Activated effector memory CD4-positive, alpha-beta T cell treated with anti-CD3 and anti-CD28 coated beads, Interleukin-2, amount 50 U/mL, for 16 hours (primary cell): ENCODE data around the gene CLMP.
"Not testable (repeated sequence)": the region's sequence is repeated elsewhere in the genome, so short reads cannot be mapped to it uniquely, and the experiment has no call there.

Experiments used
- DNase-seq: peaks from one replicate; pipeline ENCODE4 v3.0.0-alpha.2; 2020

CLMP gene

DNA sequence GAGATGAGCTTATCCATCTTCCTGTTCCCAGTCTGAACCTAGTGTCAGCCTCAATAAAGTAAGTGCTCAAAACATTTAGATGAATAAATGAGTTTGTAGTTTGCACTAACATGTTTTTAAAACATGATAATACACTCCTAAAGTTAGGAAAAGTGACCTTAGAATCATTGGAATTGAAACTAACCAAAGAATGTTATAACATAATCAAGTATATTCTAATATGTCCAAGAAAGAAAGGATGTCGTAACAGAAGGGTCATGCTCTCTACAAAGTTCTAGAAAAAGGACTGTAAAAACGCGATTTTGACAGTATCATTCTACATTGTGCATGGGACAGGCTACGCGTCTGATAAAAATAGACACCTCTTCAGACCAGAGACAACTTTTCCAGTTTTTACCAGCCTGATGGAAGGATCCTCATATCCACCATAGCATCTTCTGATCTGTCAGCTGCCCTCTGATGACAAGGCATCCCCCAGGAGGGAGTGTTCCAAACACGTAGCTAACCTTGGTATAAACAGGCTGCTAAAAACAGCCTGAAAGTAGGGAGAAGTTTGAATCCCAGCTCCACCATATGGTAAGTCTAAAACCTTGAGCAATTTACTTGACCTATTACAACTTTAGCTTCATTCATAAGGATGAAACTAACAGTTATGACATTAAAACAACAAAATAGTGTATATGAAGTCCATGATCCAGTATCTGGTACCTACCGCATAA is 30.2 kb downstream of the CLMP start:
- no peak for DNase-seq

DNA sequence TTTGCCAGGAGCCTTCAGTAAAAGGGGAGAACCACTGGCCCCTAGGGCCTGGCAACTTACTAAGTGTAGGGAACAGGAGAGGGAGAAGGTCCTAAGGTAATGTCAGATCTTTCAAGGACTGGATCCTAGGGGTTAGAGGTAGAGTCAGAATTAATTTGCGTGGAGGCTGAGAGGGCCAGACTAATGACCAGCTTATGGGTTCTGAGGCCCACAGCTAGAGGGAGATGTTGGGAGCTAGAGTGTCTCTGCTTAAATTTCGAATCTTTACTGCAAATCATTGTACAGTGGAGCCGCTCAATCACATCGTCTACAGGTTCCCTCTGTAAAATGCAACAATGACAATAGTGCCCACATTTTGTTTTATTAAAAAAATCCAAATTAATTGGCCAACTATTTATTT is 31.4 kb downstream of the CLMP start:
- no peak for DNase-seq

DNA sequence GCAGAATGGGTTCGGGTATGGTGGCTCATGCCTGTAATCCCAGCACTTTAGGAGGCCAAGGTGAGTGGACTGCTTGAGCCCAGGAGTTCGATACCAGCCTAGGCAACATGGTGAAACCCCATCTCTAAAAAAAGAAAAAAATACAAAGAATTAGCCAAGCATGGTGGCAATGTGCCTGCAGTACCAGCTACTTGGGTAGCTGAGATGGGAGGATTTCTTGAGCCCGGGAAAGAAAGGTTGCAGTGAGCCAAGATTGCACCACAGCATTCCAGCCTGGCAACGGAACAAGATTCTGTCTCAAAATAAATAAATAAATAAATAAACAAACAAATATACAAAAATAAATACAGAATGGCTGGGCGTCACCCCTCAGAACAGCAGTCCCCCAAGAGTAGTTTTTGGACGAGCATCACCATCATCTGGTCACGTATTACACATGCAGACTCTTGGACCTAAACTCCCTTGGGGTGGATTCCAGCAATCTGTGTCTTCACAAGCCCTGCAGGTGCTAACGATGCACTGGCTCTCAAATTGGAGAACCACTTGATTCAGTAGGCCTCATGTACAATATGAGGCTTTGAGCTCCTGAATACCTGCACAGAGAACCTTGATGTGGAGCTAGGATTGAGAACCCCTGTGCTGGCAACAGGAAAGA is 33.5 kb downstream of the CLMP start:
- DNase-seq, result no peak

DNA sequence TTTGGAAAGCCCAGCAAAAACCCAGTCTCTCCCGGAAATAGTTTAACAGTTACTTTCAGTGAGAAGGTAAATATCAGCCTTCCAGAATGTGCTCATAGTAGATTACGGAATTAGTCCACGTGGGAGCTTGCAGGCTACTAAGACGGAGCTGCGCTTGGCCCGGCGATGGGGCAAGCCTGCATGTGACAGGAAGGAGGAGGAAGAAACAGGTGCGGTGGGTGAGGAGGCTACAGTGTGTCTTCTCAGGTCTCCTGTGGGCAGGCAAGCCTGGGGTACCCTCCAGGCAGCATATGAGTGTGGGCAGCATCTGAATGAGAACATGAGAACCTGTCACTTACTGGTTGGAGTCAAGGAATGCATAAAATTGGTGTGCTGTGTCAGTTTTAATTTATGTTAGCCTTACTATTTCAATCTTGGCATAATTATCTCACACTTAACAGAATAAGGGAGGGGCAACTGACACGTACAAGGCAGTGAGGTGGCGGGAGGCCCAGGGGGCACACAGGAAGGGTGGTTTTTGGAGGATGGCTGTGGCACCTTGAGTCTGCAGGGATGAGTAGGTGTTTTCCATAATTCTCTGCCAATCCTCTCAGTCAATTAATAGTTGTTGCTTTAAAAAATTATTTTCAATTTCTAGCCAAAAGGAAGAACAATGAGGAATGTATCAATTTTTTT is 35.7 kb downstream of the CLMP start:
- DNase-seq, result no peak

DNA sequence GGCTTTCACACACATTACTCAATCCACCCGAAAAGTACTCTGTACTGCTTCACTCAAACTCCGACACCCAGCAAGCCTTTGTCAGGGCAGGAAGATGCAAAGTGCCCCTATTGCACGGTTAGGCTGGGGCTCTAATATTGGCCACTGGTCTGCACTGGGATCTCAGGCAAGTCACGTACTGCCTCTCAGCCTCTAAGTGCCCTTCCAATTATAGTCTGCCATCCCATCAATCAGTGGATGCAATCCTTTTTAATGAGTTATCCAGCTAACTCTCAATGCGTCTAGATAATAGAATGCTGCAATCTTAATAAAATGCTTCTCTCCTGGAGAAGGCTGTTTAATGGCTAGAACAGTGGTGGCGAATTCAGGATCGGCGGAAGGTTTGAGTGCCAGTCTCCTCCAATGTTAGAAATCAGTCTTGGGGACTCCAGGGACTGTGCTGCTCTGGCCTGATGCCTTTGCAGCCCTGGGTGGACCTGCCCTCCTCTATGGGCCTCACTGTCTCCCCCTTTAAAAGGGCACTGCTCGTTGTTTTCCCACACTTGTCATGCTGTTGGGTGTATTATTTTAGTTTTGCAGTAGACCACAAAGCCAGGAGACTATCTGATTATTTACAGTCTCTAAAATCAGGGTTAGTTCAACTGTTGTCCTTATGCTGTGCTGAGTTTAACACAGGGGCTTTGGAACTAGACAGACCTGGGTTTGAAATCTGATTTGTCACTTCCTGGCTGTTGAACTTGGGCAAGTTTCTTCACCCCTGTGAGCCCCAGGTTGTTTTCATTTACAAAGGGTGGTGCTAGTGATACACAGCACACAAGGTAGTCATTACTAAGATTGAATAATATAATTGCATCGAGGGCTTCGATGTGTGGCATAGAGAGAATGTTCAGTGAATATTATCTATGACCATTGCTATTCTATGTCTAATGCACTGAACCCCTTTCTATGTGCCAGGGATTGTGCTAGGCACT is 36.7 kb downstream of the CLMP start:
- no peak for DNase-seq

DNA sequence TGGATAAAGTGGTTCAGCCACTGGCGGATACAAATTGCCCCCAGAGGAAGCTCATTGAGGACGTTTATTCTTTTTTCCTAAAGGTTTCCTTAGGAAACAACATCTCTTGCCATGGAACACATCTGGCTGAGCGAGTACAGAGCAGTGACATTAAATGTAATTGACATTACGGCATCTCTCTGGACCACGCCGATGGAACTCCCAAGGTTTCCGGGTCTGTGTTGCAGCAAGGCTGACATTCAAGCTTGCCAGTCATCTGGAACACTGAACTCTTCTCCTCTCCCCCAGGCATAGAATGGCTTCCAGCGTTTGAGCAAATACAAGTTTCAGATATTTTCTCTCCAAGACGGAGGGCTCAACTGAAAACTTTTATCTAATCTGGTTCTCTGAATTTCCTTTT is 42.1 kb downstream of the CLMP start:
- DNase-seq, result no peak

DNA sequence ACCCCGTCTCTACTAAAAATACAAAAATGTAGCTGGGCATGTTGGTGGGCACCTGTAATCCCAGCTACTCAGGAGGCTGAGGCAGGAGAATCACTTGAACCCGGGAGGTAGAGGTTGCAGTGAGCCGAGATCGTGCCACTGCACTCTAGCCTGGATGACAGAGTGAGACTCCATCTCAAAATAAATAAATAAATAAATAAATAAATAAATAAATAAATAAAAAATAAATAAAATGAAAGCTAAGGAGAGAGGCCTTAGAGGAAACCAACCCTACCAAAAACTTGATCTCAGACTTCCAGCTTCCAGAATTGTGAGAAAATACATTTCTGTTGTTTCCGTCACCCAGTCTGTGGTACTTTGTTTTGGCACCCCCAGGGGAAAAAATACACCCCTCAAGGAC is 42.7 kb downstream of the CLMP start:
- DNase-seq, result not testable (repeated sequence)

DNA sequence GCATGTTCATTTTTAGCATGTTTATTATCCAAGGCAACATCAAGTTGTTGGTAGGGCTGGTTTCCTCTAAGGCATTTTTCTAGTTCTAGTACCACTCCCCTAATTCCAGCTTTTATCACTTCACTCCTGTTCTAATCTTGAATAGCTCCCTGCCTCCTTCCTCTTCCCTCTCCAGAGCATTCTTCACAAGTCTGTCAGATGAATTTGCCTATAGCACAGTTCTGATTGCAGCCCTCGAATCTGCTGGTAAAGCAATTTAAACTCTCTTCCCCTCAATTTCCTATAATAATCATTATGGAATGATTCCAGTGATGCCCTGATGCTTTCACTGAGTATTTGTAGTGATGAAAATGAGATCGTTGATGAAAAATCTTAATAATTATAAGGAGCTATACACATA is 43.3 kb downstream of the CLMP start:
- DNase-seq, result no peak

DNA sequence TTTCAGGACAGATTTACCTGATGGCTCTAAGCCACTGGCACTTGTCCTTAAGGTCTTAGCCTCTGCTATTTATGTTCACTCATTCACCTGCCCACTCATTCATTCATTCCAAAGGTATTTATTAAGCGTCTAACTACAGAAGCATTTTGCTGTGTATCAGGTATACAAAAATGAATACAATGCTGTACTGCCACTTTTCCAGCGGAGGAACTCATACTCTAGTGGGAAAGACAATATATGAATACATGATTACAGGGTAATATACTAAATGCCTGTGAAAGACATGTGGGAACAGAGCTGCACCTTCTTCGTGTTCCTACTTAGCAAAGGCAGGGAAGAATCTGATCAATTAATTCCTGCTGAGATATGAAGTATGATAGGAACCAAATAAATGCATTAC is 43.7 kb downstream of the CLMP start:
- no peak for DNase-seq

DNA sequence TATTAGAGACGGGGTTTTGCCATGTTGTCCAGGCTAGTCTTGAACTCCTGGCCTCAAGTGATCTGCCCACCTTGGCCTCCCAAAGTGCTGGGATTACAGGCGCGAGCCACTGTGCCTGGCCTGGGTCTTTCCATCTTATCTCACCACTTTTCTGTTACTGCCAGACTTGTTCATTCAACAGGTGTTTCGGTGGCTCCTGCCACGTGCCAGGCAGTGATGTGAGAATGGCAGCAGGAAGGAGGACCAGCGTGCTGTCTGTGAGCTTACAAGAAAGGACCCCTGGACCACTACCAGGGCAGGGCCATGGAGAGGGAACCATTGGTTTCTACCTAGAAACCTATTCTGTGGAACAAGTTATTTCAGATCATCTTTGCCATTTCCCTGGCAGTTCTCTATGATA is 44.2 kb downstream of the CLMP start:
- DNase-seq, result no peak

DNA sequence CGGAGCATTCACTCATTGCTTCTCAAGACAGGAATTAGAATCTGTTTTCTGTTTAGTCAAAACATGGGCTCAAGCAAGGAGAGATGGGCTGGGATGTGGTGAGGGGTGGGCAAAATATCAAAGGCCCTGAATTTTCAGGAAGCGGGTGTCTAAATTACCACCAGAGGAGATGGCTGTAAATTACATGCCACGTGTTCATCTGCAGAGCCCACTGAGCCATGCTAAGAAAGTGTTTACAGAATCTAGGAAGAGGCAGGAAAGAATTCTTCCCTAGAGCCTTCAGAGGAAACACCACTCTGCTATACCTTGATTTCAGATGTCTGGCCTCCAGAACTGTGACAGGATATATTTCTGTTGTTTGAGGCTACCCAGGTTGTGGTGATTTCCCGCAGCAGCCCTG is 46.1 kb downstream of the CLMP start:
- DNase-seq, result no peak

DNA sequence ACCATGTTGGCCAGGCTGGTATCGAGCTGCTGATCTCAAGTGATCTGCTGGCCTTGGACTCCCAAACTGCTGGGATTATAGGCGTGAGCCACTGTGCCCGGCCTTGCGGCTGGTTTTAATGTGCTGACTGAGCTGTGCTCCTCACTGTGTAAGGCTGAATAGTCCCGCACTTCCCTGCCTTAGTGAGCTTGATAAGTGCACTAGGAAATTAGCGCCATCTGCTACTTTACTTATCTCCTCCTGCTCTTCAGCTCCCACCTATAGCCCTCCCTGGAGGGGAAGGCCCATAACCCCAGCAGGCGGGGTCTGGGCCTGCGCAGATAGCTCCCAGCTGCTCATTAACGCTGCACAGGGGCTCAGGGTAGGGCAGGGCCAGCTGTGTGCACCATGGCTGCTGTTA is 49.4 kb downstream of the CLMP start:
- no peak for DNase-seq

DNA sequence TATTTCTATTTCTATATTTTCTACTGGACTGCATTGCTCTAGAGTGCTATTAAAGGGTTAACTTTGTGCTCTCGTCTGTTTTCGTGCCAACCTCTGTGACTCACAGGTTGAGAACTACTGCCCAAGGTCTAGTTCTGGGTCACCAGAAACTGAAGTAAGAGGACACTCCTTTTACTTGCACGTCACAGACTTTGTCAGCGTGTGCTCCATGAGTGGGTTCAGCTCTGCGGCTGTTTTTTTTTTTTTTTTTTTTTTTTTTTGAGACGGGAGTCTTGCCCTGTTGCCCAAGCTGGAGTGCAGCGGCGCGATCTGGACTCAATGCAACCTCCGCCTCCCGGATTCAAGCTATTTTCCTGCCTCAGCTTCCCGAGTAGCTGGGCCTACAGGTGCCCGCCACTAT is 49.8 kb downstream of the CLMP start:
- DNase-seq, result no peak

DNA sequence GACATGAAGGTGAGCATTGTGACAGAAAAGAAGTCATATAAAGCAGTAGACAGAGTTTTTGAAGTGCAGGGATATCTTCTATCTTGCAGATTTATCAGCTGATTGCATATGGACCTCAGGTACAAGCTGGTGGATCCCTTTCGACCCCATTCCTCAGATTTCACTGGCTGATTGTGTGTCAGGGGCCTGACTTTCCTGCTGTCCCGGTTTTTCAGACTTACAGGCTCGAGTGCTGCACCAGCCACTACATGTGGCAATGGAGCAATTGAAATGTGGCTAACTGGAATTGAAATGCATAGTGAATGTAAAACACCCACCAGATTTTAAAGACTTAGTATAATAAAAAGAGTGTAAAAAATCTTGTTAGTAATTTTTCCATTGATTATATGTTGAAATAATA is 50.3 kb downstream of the CLMP start:
- DNase-seq, result no peak

DNA sequence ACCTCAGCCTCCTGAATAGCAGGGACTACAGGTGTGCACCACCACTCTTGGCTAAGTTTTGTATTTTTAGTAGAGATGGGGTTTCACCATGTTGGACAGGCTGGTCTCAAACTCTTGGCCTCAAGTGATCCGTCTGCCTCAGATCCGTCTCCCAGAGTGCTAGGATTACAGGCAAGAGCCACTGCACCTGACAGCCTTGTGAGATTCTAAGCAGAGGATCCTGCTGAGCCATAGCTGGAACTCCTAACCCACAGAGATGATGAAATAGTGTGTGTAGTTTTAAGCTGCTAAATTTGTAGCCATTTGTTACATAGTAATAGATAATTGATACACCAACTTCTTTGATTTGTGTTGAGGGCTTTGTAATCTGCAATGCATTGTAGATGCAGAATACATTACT is 51.1 kb downstream of the CLMP start:
- no peak for DNase-seq

DNA sequence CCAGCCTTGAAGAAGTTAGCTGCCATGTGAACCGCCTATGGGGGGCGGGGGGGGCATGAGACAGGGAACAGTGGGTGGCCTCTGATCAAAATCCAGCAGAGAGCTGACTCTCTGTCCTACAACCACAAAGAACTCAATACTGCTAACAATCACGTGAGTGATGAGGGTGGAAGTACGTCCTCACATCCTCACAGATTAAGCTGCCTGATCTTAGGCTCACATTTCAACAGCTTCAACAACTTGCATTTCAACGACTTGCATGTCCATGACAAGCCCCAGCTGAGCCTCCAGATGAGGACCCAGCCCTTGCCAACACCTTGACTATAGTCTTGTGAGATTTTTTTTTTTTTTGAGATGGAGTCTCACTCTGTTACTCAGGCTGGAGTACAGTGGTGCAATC is 51.6 kb downstream of the CLMP start:
- DNase-seq, result no peak

DNA sequence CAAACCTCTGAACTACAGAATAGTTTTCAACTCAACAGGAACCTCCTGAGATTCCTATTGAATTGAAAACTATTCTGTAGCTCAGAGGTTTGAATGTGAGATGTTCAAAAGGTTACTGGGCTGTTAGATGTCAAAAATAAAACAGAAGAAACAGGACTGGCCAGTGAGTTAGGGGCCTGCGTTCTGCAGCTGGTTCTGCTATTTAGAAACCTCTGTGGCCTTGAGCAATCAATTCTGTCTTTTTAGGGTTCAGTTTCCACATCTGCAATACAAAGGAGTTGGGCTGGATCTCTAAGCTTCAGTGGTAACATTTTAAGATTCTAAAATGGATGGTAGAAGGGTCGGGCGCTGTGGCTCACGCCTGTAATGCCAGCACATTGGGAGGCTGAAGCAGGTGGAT is 55.8 kb downstream of the CLMP start:
- DNase-seq, result no peak

DNA sequence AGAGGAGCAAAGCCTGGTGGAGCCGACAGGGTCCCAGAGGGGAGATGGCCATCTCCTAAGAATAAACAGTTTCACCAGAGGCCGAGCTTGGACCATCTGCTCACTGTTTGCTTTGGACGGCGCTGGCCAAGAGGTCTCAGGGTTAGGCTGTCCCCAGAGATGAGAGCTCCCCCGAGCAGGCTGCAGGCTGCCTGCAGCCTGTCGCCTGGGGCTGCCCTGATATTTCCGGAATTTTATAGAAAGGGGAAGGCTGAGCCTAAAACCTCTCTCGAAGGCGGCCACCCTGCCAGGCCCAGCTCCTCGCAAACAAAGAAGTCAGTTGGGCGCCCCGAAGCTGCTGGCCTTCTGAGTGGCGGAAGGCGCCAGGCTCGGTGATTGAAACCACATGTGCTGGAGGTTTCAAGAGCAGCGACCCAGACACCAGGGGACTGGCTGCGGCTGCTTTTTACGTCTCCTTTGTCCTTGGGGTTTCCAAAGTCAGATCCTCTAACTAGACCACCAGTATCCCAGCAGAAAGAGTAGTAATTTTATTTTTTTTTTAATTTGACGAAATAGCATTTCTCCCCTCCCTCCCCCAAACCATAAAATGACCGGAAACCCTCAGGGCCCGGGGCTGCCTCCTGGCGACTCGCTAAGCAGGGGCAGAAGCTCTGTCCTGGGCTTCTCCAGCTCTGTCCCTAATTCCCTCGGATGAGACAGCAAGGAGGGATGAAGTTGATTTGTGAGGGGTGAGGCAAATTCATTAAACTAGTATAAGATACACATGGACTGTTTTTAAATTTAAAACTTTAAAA is 57.4 kb downstream of the CLMP start:
- no peak for DNase-seq

DNA sequence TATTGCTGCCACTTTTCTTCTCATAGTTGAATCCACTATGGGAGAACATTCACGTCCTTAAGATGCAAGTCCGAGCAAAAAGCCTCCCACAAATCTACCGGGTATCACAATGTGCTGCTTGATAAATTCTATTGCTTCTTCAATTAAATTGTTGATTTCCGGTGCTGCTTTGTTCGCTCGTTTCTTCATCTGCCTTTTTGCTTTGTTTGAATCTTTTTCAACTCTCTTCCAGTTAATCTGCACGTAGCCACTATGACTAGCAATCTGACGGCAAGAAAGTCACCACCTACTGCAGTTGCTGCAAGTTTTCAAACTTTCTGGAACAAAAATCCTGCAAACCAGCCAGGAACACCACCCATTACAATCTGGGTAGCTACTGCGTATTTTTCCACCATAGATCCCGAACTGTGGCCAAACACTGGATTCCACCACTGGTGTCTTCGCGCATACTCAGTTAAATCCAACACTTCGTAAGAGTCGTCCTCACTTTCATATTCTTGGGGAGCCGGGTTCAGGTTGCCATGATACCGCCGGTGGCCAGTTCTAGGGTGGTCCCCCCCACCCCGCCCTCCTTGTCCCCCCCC is 59.1 kb downstream of the CLMP start:
- no peak for DNase-seq

DNA sequence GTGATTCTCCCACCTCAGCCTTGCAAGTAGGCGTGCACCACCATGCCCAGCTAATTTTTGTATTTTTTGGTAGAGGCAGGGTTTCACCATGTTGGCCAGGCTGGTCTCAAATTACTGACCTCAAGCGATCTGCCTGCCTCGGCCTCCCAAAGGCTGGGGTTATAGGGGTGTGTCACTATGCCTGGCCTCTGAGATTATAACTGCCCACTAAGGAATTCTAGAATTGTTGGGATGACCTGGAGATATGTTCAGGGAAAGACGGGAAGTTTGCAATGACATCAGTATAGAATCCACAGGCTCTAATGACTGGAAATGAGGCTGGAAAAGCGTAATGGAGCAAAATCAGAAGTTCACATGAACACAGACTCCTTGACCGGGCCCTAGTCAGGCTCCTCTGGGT is 62.2 kb downstream of the CLMP start:
- no peak for DNase-seq

DNA sequence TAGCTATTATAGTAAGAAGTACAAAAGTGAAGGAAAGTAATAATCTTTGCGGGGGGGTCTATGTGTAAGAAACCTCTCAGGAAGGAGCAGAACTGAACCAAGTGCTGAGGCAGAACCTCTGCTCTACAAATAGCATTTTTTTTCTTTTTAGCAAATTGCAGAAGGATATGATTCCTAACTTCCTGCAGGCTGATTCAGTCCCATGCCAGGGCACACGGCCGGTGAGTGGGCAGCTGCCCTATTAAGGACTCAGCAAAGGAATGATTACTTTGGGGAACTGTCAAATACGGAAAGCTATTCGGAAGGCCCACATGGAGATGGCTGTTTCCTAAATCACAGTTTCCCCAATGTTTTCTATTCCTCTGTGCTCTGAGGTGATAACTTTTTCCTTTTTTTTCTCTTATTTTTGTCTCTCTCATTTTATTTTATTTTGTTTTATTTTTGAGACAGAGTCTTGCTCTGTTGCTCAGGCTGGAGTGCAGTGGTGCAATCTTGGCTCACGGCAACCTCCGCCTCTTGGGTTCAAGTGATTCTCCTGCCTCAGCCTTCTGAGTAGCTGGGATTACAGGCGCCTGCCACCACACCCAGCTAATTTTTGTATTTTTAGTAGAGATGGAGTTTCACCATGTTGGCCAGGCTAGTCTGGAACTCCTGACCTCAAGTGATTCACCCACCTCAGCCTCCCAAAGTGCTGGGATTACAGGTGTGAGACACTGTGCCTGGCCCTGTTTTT is 62.8 kb downstream of the CLMP start:
- DNase-seq, result not testable (repeated sequence)
